ENCODE measurements around the gene OGFR.
"Not testable (repeated sequence)": the region's sequence is repeated elsewhere in the genome, so short reads cannot be mapped to it uniquely, and the experiment has no call there.

OGFR gene

GRCh38 chr20:62852841-62853240, 48.2 kb downstream of the OGFR start:
- no peak for ATAC-seq
- TF ChIP-seq ZFP30 (CRISPR knock-in tag; IDR thresholded peaks at IDR 0.05) (no peak), ZNF70 (CRISPR knock-in tag; IDR thresholded peaks at IDR 0.05) (no peak), CSDC2 (CRISPR knock-in tag; IDR thresholded peaks at IDR 0.05) (no peak), ARNTL (CRISPR knock-in tag; IDR thresholded peaks at IDR 0.05; ENCODE audit: borderline replicate concordance, low read depth) (no peak), ZC3H10 (CRISPR knock-in tag; IDR thresholded peaks at IDR 0.05) (no peak), PATZ1 (CRISPR knock-in tag; IDR thresholded peaks at IDR 0.05; ENCODE audit: borderline replicate concordance) (no peak), TOX (CRISPR knock-in tag; IDR thresholded peaks at IDR 0.05; ENCODE audit: borderline replicate concordance) (no peak), ZNF565 (CRISPR knock-in tag; conservative IDR thresholded peaks at IDR 0.05; ENCODE audit: low read depth) (no peak), TSHZ2 (CRISPR knock-in tag; IDR thresholded peaks at IDR 0.05) (no peak), ISL1 (CRISPR knock-in tag; IDR thresholded peaks at IDR 0.05) (no peak)
- TF ChIP-seq, protein P1, sequence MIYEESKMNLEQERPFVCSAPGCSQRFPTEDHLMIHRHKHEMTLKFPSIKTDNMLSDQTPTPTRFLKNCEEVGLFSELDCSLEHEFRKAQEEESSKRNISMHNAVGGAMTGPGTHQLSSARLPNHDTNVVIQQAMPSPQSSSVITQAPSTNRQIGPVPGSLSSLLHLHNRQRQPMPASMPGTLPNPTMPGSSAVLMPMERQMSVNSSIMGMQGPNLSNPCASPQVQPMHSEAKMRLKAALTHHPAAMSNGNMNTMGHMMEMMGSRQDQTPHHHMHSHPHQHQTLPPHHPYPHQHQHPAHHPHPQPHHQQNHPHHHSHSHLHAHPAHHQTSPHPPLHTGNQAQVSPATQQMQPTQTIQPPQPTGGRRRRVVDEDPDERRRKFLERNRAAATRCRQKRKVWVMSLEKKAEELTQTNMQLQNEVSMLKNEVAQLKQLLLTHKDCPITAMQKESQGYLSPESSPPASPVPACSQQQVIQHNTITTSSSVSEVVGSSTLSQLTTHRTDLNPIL (CRISPR knock-in tag; IDR thresholded peaks at IDR 0.05; ENCODE audit: low read depth): no peak

GRCh38 chr20:62853304-62853703, 48.7 kb downstream of the OGFR start:
- ATAC-seq: not testable (repeated sequence)

- no peak for ATAC-seq
- TF ChIP-seq, protein P2, sequence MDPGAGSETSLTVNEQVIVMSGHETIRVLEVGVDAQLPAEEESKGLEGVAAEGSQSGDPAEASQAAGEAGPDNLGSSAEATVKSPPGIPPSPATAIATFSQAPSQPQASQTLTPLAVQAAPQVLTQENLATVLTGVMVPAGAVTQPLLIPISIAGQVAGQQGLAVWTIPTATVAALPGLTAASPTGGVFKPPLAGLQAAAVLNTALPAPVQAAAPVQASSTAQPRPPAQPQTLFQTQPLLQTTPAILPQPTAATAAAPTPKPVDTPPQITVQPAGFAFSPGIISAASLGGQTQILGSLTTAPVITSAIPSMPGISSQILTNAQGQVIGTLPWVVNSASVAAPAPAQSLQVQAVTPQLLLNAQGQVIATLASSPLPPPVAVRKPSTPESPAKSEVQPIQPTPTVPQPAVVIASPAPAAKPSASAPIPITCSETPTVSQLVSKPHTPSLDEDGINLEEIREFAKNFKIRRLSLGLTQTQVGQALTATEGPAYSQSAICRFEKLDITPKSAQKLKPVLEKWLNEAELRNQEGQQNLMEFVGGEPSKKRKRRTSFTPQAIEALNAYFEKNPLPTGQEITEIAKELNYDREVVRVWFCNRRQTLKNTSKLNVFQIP (CRISPR knock-in tag; IDR thresholded peaks at IDR 0.05; ENCODE audit: borderline replicate concordance, low read depth): no peak
- TF ChIP-seq ZNF70 (CRISPR knock-in tag; IDR thresholded peaks at IDR 0.05) (no peak), CSDC2 (CRISPR knock-in tag; IDR thresholded peaks at IDR 0.05) (no peak), TCF4 (CRISPR knock-in tag; IDR thresholded peaks at IDR 0.05; ENCODE audit: borderline replicate concordance) (no peak)
Measured at GRCh38 chr20:62854121-62854520, 49.5 kb downstream of the OGFR start.

GRCh38 chr20:62855120-62855519, 50.5 kb downstream of the OGFR start:
- ATAC-seq: no peak
- TF ChIP-seq TSHZ2 (CRISPR knock-in tag; IDR thresholded peaks at IDR 0.05) (no peak), TCF4 (CRISPR knock-in tag; IDR thresholded peaks at IDR 0.05; ENCODE audit: borderline replicate concordance) (no peak), ZNF70 (CRISPR knock-in tag; IDR thresholded peaks at IDR 0.05) (no peak)
- TF ChIP-seq, protein P1 (CRISPR knock-in tag; IDR thresholded peaks at IDR 0.05; ENCODE audit: low read depth): no peak

All from SK-N-SH treated with all-trans-retinoic acid at 6 μM for 48 hours (cell line).